GM18498 (cell line): ENCODE measurements around the gene CHAT.

Experiments used
- ATAC-seq: cut with Tn5 transposase; IDR thresholded peaks from one replicate; pipeline ENCODE4 v1.9.1; 2021; ENCODE audit warnings: mild to moderate bottlenecking, moderate library complexity; ENCODE audit not compliant: unreplicated experiment

CHAT gene

GRCh38 chr10:49627644-49628247 is 13.9 kb downstream of the CHAT start:
- no peak for ATAC-seq

- no peak for ATAC-seq
Measured at GRCh38 chr10:49628599-49628998, 14.8 kb downstream of the CHAT start.

DNA sequence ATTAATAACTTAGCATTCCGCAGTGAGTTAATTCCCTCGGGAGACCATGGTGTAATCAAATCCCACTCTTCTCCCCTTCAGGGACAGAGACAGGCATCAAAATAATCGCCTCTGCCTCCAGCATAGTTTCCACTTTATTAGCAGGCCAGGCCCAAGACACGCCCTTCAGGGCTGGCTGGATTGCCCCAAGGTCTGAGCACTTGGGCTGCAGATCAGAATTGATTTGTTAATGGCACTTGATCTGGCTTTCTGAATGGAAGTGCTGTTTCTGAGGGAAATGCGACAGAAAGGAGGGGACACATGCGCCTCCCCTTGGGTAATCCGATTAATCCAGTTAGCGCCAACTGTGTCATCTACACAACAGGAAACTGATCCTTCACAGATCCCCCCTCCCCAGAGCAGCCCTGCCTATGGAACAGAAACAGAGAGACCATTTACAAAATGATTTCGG is 15.6 kb downstream of the CHAT start:
- ATAC-seq, result no peak

DNA sequence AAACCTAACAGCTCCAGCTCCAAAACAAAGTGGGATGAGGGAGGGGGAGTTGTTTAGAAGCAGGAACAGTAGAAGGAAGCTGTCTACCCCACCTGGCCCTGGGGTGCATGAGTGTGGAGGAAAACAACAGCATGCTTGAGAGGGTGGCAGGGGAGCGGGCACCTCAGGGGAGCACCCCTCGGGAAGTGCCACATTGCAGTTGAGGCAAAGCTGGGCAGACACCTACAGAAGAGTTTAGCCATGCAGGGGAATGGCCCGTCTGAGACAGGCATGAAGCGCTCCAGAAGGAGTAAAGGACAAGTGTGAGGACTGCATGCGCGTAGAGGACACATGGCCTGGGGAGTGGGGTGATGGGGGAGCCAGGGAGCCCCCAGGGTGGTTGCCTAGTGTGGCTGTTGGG is 18.1 kb downstream of the CHAT start:
- ATAC-seq, result no peak

GRCh38 chr10:49632406-49633317 is 18.8 kb downstream of the CHAT start:
- no peak for ATAC-seq

GRCh38 chr10:49633327-49634068 is 19.7 kb downstream of the CHAT start:
- no peak for ATAC-seq

DNA sequence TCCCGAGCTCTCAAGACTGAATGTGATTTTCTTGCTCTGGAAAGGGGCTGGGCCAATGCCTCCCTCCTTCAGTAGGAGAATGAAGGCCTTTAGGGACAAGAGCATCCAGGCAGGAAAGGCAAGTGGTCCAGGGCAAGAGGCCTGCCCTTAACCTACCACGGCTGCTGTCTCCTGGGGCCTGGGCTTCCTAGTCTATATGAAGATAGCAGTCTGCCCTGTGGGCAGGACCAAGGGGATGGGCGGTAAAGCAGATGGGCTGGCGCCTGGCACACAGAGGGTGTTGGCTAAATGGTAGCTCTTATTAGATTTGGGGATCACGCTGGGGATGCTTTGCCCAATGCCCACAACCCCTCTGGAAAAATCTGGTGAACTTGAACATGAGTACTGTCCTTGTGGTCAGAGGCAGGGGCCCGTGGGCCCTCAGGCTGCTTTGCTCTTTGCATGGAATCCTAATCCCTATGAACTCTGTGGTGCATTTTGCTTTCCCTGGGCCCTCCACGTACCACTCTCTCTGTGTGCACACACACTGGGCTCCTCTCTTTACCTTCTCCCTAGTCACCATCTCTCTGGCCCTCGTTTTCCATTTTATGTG is 20.3 kb downstream of the CHAT start:
- no peak for ATAC-seq

- ATAC-seq, result no peak
Measured at GRCh38 chr10:49642311-49642710, 28.5 kb downstream of the CHAT start.

DNA sequence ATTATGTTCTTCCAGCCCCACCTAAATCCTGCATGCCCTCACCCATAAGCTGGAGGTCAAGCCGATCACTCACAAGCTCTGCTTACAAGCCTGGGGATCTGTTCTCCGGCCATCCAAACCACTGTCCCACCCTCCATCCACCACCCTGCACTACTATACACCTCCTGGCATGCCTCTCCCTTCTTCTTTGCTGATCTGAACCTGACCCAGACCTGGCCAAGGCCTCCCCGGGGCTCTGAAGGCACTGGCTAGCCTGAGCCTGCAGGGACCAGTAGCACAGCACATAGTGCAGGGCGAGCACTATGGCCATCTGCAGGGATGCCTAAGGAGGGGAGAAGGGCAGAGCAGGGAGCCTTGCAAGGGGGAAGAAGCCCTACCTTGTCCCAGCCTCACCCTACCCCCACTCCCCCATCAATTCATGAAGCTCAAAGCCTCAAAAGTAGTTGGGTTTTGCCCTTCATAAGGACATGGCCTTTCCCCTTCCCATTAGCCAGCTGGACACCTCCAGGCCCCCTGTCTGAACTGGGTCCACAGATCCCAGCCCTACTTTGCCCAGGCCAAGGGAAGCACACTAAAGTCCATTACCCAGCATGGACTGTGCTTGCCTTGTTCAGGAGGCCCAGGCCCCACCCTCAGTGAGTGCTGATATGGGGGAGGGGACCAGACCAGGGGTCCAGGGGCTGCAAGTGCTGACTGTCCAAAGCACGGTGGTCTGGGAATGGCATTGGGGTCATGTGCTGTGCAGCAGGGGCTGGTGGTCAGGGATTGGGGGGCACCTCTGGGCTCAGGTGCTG is 29.6 kb downstream of the CHAT start:
- no peak for ATAC-seq

- no peak for ATAC-seq
Measured at GRCh38 chr10:49644035-49644646, 30.3 kb downstream of the CHAT start.

DNA sequence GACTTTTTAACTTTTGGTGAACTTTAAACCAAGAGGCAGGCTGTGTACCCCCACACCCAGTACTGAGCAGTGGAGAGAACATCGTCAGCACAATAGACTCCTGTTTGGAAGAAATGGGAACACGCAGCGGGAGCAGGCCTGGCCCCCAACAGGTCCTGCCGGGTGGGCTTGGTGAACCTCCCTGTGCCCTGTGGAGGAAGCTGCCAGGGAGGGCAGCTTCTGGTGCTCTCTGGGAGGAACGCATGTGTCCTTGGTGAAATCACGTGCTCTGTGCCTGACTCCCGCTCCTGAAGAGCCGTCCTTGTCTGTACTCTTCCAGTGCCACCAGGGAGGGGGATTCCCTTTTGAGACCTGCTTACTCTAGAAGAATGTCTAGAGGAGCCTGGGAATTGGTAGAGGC is 31.6 kb downstream of the CHAT start:
- ATAC-seq, result no peak

GRCh38 chr10:49645871-49646870 is 32.3 kb downstream of the CHAT start:
- no peak for ATAC-seq

GRCh38 chr10:49647554-49647953 is 33.7 kb downstream of the CHAT start:
- ATAC-seq, result no peak

DNA sequence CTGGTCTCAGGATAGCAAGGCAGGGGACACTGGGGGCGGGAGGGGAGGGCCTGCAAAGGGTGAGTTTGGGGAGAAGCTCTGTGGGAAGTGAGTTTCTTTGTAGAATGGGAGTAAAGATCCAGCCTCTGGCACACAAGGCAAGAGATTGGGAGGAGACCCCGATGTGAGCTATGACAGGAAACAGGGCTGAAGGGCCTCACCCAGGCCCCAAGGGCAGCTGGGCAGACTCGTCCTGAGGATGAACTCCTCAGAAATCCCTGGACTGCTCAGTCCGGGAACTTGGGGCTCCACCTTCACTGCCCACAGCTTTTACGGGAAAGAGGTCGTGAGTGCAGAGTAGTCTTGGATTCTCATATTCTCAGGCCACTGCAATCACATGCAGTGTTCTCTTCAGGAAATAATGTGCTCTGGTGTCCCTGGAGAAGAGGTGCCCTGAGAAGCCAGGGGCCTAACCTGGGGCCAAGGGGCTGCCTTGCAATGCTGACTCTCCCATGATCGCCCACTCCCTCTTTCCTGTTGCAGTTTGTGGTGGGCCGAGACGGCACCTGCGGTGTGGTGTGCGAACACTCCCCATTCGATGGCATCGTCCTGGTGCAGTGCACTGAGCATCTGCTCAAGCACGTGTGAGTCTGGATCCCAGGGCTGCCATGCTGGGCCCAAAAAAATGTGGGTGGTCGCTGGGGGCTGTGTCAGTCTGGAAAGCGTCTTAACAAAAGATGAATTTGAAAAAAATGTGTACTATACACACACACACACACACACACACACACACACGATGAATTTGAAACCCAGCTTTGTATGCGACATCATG is 34.4 kb downstream of the CHAT start:
- ATAC-seq, result no peak

GRCh38 chr10:49649294-49649693 is 35.5 kb downstream of the CHAT start:
- ATAC-seq, result no peak

DNA sequence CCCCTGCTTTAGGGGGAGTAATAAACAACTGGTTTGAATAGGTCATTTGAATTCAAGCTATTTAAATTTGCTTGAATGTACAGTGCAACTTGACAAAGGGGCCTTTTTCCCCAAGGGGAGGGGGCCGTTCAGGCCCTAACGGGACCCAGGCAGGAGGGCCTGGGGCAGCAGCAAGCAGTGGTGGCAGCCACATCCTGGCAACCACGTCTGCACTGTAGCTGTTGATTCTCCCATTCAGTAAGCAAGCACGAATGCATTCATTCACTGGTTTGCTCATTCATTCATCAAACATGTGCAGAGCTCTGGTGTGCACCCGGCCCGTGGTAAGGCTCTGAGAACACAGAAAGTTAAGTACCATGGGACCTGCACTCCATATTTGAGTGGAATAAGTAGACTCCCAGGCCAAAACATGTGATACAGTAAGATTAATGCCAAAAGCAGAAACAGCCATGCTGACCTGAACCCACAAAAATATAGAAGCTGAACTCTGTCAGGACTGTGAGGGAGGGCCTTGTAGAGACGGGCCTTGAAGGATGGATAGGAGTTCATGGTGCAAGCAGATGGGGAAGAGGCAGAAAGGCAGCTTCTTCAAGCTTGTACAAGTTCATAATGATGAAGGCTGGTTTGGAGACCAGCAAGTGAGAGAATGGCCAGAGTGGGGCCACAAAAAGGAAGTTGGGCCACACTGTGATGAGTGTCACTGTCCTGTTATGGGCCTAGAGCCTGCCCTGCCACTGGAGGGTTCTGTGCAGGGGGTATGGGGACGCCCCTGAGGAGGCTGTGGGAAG is 36.3 kb downstream of the CHAT start:
- no peak for ATAC-seq

GRCh38 chr10:49650724-49651034 is 36.8 kb downstream of the CHAT start:
- no peak for ATAC-seq
